LNCAP (cell line): Measurements from ENCODE around the gene CCN5.

Source experiments
- CTCF ChIP-seq: fragments of 450-650 bp; IDR thresholded peaks from 2 replicates; pipeline ENCODE4 v1.5.1; 2017; ENCODE audit warnings: mild to moderate bottlenecking

CCN5 gene

GRCh38 chr20:44684047-44684967 lies 30.9 kb upstream of the CCN5 start:
- TF ChIP-seq CTCF, result no peak

- TF ChIP-seq CTCF, result no peak
Observed at GRCh38 chr20:44686934-44687333, 28.2 kb upstream of the CCN5 start.

GRCh38 chr20:44688053-44688625 lies 27.0 kb upstream of the CCN5 start:
- no peak for TF ChIP-seq CTCF

DNA sequence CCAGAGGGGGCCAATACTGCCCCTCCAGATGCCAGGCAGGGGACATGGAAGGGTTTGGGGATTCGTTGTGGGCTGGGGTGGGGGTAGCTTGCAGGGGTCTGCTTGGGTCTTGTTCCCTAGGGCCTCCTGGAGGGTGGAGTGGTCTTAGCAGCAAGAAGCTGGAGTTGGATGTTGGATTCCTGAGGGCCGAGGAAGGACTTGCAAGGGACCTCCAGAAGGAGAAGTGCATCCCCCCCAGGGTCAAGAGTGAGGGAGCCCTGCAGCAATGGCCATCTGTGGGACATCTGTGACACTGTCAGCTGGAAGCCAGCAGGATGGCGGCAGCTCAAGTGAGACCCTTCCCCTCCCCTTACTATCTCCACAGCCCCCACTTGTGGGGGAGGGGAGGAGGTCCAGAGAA lies 25.4 kb upstream of the CCN5 start:
- no peak for TF ChIP-seq CTCF

DNA sequence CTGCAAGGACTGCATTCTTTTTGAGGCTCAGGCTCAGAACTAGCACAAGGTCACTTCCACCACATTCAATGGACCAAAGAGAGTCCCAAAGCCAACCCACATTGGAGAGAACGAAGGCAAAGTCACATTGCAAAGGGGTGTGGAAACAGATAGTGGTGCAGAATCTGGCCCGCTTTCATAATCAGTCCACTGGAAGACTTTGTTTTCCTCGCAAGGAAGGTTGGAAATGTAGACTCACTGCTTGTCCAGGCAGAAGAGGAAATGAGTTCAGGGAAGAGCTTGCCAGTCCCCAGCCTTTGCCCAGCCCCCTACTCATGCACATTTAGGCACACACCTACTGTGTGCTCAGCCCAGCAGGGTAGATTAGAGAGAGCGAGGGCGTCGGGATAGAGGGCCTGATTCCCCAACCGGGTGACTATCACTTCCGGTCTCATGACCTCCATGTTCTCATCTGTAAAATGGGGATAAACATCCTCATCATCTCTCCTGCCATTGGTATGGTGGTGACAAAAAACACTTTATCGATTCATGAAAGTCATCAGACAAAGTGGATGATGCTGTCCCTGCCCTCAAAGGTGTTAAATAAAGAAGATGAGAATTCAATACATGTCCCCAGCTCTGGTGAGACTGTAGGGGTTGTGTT lies 24.3 kb upstream of the CCN5 start:
- TF ChIP-seq CTCF, result no peak

- TF ChIP-seq CTCF, result no peak
Observed at GRCh38 chr20:44691424-44692423, 23.4 kb upstream of the CCN5 start.
